ENCODE results near the gene CLIC4.

The CLIC4 gene

DNA sequence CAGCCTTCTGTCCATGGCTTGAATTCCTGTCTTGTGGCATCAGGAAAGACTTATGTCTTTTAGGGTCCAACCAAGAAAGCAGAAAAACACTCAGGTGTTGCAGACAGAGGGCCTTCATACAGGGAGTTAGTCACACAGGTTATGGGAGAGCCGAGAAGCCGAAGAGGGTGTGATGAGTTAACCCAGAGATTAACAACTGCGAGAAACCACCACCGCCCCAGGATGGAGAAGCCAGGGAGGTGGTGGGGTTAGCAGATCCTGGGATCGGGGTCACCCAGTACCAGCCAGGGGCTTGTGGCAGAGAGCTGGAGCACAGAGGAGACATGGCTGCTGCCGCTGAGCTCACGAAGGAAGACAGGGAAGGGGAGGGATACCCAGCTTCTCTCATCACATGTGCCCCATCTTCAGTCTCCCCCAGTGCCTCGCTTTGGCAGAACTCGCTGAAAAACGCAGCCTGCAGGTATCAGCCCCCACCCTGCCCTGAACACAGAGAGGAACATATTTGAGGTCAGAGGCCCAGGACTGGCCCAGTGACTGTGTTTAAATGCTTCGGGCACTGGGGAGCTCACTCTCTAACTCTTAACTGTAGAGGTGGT, 126.2 kb downstream of the CLIC4 start:
- no peak for DNase-seq (ENCODE audit: low spot score)

DNA sequence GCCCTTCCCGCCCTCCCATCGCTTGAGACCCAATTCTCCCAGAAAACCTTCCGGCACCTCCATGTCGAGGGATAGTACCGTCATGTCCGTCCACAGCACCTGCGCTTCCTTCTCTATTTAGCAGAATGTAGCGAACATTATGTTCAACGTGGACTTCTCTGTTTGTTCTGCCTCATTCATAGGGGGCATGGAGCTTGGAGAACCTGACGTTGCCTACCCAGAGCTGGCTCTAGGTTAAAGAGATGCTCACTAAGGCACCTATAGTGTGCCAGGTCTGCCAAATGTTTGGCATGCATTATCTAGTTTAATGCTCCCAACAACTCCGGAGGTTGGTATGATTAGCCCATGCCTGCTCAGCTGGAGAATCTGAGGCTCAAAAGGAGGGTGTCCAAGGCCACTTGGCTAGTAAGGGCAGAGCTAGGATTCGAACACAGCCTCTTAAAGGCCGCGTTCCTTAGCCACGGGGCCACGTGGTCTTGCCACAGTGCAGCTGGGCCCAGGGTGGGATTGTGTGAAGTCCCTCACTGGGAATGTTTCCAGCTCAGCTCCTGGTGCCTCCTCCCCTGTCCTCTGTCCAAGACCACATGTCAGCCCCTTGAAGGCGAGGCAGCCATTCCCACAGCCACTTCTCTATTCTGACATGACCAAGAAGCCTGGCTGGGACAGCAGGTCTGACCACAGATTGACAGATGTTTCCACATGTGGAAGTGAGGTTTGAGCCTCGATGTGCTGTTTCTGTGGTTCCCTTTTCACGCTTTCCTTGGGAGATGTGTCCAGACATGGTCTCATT, 127.0 kb downstream of the CLIC4 start:
- DNase-seq (ENCODE audit: low spot score), result no peak
- H3K27ac ChIP-seq, result no peak overlapping the region
- TF ChIP-seq, protein P1, sequence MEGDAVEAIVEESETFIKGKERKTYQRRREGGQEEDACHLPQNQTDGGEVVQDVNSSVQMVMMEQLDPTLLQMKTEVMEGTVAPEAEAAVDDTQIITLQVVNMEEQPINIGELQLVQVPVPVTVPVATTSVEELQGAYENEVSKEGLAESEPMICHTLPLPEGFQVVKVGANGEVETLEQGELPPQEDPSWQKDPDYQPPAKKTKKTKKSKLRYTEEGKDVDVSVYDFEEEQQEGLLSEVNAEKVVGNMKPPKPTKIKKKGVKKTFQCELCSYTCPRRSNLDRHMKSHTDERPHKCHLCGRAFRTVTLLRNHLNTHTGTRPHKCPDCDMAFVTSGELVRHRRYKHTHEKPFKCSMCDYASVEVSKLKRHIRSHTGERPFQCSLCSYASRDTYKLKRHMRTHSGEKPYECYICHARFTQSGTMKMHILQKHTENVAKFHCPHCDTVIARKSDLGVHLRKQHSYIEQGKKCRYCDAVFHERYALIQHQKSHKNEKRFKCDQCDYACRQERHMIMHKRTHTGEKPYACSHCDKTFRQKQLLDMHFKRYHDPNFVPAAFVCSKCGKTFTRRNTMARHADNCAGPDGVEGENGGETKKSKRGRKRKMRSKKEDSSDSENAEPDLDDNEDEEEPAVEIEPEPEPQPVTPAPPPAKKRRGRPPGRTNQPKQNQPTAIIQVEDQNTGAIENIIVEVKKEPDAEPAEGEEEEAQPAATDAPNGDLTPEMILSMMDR (IDR thresholded peaks at IDR 0.05), result no peak
- H3K4me3 ChIP-seq, result no peak overlapping the region

More for the DNA sequence above, 126.2 kb downstream of the CLIC4 start:
- TF ChIP-seq, protein P1 (IDR thresholded peaks at IDR 0.05), result no peak
- H3K27ac ChIP-seq, result no peak overlapping the region
- no peak overlapping the region for H3K4me3 ChIP-seq

DNA sequence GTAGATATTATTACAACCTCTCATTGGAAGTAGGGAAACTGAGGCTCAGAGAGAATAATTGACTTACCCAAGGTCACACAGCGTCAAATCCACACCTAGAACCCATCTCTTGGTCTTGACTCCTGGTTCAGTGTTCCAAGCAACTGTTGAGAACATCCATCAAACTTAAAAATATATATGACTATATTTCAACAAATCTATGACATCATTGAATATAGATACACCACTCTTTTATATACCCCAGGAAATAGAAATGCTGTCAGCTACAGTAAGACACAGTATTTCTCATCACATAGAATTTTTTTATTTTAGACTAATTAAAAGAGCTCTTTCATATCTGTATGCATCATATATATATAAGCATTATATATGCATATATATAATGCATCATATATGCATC, 127.9 kb downstream of the CLIC4 start:
- no peak for DNase-seq (ENCODE audit: low spot score)
- H3K4me3 ChIP-seq, result no peak overlapping the region
- TF ChIP-seq, protein P1 (IDR thresholded peaks at IDR 0.05), result no peak
- H3K27ac ChIP-seq, result no peak overlapping the region

DNA sequence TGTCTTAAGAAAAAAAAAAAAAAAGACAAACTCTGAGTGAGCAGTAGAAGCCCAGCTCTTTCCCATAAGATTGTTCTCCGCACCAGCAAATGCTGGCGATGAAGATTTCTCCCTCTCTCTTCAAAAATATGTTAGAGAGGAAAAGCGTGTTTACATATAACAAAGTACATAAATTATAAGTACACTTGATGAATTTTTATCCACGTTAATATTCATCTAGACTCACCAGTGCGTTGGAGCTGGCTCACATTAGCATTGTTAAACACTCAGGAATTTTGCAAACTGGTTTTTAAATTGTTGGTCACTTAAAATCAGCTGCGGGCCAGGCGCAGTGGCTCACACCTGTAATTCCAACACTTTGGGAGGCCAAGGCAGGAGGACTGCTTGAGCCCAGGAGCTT, 128.8 kb downstream of the CLIC4 start:
- no peak overlapping the region for H3K27ac ChIP-seq
- TF ChIP-seq, protein P1 (IDR thresholded peaks at IDR 0.05), result no peak
- DNase-seq (ENCODE audit: low spot score), result no peak
- no peak overlapping the region for H3K4me3 ChIP-seq

DNA sequence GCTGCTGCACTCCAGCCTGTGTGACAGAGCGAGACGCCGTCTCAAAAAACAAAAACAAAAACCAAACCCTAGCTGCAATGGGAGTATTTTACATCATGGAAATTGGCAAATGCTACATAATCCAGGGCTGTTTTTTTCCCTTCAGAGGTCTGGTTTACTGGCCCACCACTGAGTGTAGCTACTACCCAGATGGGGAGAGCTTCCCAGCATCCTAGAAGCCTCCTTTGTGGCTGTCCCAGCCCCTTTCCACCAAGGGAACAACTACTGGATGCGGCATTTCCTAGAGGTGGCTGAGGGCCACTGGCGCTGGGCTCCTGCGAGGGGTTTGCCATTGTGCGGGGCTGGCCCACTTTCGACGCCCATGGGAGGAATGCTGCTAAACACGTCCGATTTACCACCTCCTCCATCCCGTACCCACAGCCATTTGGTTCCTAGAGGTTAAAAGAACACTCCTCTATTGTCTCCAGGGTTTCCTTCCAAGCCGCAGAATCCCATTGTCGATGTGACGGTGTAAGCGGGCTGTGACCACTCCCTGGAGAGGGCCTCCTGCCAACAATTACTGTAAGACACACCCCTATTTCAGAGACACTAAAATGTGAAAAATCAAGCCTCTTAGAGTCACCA, 129.5 kb downstream of the CLIC4 start:
- DNase-seq (ENCODE audit: low spot score), result no peak
- Histone ChIP-seq H3K4me3 (no peak overlapping the region), H3K27ac (no peak overlapping the region)
- TF ChIP-seq, protein P1 (IDR thresholded peaks at IDR 0.05), result no peak

DNA sequence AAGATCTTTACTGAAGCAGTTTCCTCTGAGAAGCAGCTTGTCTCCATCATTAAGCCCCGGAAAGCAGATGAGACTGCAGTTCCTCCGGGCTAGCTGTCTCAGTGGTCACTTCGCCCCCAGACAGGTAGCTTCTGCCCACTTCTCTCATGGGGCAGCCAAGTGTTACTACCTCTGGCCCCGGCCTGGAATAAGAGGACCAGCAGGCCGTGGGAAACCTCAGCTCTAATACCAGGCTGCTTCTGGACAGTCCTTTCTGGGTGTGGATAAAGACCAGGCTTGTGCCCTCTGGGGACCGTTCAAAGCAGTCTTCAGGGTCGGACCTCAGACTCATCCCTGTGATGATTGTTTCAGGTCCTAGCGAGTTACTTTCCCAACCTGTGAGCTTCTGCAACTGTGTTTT, 130.0 kb downstream of the CLIC4 start:
- TF ChIP-seq, protein P1 (IDR thresholded peaks at IDR 0.05), result no peak
- no peak for DNase-seq (ENCODE audit: low spot score)
- Histone ChIP-seq H3K27ac (no peak overlapping the region), H3K4me3 (no peak overlapping the region)

All from coronary artery (tissue), 2 donors.